ENCODE results near the gene KCNK15.

DNA sequence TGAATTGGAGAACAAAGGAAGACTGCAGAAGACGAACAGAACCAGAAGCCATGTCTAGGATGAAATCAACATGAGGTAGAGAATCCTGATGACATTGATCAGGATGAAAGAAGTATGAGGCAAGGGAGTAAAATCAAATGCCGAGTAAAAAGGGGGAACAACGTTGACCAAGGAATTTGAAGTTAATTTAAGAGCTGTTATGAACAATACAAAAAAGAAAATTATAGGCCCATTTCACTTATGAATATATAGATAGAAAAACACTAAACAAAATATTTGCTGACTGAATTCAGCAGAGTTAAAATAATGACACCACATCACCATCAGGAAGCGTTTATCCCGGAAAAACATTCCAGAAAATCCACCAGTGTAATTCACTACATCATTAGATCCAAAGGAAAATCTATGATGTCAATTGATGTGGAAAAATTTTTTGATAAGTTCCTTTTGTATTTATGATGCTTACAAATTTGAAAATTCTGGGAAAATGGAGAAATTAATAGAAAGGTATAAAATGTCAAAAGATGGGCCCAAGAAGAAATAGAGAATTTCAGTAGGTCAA lies 38.6 kb upstream of the KCNK15 start:
- TF ChIP-seq, protein P1, sequence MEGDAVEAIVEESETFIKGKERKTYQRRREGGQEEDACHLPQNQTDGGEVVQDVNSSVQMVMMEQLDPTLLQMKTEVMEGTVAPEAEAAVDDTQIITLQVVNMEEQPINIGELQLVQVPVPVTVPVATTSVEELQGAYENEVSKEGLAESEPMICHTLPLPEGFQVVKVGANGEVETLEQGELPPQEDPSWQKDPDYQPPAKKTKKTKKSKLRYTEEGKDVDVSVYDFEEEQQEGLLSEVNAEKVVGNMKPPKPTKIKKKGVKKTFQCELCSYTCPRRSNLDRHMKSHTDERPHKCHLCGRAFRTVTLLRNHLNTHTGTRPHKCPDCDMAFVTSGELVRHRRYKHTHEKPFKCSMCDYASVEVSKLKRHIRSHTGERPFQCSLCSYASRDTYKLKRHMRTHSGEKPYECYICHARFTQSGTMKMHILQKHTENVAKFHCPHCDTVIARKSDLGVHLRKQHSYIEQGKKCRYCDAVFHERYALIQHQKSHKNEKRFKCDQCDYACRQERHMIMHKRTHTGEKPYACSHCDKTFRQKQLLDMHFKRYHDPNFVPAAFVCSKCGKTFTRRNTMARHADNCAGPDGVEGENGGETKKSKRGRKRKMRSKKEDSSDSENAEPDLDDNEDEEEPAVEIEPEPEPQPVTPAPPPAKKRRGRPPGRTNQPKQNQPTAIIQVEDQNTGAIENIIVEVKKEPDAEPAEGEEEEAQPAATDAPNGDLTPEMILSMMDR (IDR thresholded peaks at IDR 0.05): no peak
- TF ChIP-seq POLR2AphosphoS5 (IDR thresholded peaks at IDR 0.05) (no peak), POLR2A (IDR thresholded peaks at IDR 0.05) (no peak), EP300 (IDR thresholded peaks at IDR 0.05) (no peak)
